HG02759 (cell line): Measurements from ENCODE around the gene IMMP2L.

Experiments used
- ATAC-seq: cut with Tn5 transposase; IDR thresholded peaks from one replicate; pipeline ENCODE4 v1.9.1; 2021; ENCODE audit warnings: mild to moderate bottlenecking, moderate library complexity; ENCODE audit not compliant: unreplicated experiment

IMMP2L gene

GRCh38 chr7:111407258-111407657, 155.0 kb downstream of the IMMP2L start:
- ATAC-seq: no peak

GRCh38 chr7:111405621-111406020, 156.7 kb downstream of the IMMP2L start:
- ATAC-seq: no peak

GRCh38 chr7:111401516-111401915, 160.8 kb downstream of the IMMP2L start:
- ATAC-seq: no peak

- ATAC-seq: no peak
These were observed 162.2 kb downstream of the IMMP2L start for GRCh38 chr7:111400088-111400487.

GRCh38 chr7:111394891-111395290, 167.4 kb downstream of the IMMP2L start:
- ATAC-seq: no peak

GRCh38 chr7:111393011-111393754, 169.1 kb downstream of the IMMP2L start:
- no peak for ATAC-seq

GRCh38 chr7:111392294-111392693, 170.0 kb downstream of the IMMP2L start:
- ATAC-seq: no peak

GRCh38 chr7:111390000-111390399, 172.3 kb downstream of the IMMP2L start:
- ATAC-seq: no peak

- peak; percentile 75 for ATAC-seq
These were observed 173.4 kb downstream of the IMMP2L start for GRCh38 chr7:111388912-111389311.

- ATAC-seq: no peak
These were observed 174.3 kb downstream of the IMMP2L start for GRCh38 chr7:111388016-111388415.

- no peak for ATAC-seq
These were observed 178.0 kb downstream of the IMMP2L start for GRCh38 chr7:111384065-111384891.

GRCh38 chr7:111383133-111383532, 179.2 kb downstream of the IMMP2L start:
- no peak for ATAC-seq

GRCh38 chr7:111381590-111381989, 180.7 kb downstream of the IMMP2L start:
- no peak for ATAC-seq

GRCh38 chr7:111380945-111381344, 181.3 kb downstream of the IMMP2L start:
- ATAC-seq: peak; percentile 60

GRCh38 chr7:111374027-111374426, 188.3 kb downstream of the IMMP2L start:
- no peak for ATAC-seq

GRCh38 chr7:111371437-111371836, 190.9 kb downstream of the IMMP2L start:
- ATAC-seq: no peak

GRCh38 chr7:111370002-111370401, 192.3 kb downstream of the IMMP2L start:
- no peak for ATAC-seq

- ATAC-seq: no peak
These were observed 193.8 kb downstream of the IMMP2L start for GRCh38 chr7:111368381-111369065.

GRCh38 chr7:111364413-111364812, 197.9 kb downstream of the IMMP2L start:
- no peak for ATAC-seq

GRCh38 chr7:111363099-111363498, 199.2 kb downstream of the IMMP2L start:
- ATAC-seq: no peak

- no peak for ATAC-seq
These were observed 199.7 kb downstream of the IMMP2L start for GRCh38 chr7:111362506-111363054.
